Measurements from ENCODE around the gene ELFN1. TPM values are rescaled to one million over a fixed set of nuclear protein-coding genes. Genes with fewer than 3 reads are reported as not detected.

ELFN1 gene
- total RNA-seq, 1 donor = 1.6 TPM

DNA sequence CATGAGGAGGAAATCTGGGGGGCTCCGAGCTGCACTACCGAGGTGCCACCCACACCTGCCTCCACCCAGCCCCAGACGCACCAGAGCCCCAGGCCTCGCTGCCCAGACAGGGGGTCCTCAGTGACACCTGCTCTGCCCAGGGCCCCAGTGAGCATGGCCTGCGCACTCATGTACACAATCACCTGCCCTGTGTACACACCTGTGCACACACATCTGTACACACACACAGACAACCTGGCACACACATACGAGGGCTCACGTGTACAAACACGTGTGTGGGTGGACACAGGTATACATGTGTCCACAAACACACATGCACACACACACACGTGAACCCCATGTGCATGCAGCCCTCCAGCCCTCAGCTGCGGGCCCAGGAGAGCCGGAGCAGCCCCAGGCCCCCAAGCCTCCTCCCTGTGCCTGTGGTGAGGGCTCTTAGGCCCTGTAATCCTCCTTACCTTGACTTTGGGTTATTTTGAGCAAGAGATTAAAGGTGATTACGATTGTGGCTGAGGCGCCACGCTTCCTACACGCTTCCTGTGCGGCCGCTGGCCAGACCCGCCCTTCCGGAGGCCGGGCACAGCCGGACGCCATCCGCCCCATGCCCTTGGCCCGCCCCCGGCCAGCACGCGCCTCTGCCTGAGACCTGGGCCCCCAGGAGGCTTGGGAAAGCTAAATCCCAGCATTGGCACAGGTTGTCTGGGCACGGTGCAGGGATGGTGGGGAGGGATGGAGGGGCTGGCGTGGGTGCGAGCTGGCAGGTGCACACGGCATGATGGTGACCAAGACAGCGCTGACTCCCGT lies 71.9 kb downstream of the ELFN1 start:
- TF ChIP-seq CTCF (IDR thresholded peaks at IDR 0.05; ENCODE audit: insufficient read depth, low read length) = no peak
- H3K4me3 ChIP-seq (ENCODE audit: low read depth, low read length) = no peak overlapping the region
- no peak for DNase-seq (ENCODE audit: low read depth)

DNA sequence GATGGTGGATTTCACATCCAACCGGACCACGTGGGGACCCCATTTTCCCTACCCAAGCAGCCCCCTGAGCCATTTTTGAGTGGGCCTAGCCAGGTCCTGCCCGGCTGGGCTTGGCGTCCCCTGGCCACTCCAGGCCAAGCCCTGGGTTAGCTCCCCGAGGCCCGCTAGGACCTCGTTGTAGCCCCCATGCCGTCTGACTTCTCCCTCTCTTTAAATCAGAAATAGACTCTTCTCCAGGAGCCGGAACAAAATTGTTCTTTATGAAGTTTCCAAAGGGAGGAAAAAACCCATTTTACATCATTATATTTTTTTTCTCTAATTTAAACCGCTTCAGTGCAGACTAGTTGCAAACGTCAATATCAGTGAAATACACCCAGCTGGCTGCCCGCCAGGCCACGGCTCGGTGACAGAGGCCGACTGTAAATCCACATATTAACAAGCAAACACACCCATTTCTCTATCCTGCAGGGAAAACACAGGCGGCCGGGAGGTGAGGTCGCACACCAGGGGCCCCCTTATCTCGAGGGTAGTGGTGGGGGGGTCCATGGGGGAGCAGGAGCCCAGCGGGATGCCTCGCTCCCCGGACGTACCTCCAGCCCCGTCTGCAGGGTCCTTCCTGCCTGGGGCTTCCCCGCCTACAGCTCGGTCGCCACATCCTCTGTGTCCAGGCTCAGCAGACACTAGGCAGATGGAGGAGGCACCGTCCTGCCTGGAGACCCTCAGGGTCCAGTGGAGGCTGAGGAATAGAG lies 72.7 kb downstream of the ELFN1 start:
- peak; percentile 45 for DNase-seq (ENCODE audit: low read depth)
- TF ChIP-seq CTCF (IDR thresholded peaks at IDR 0.05; ENCODE audit: insufficient read depth, low read length) = no peak
- H3K4me3 ChIP-seq (ENCODE audit: low read depth, low read length) = no peak overlapping the region

DNA sequence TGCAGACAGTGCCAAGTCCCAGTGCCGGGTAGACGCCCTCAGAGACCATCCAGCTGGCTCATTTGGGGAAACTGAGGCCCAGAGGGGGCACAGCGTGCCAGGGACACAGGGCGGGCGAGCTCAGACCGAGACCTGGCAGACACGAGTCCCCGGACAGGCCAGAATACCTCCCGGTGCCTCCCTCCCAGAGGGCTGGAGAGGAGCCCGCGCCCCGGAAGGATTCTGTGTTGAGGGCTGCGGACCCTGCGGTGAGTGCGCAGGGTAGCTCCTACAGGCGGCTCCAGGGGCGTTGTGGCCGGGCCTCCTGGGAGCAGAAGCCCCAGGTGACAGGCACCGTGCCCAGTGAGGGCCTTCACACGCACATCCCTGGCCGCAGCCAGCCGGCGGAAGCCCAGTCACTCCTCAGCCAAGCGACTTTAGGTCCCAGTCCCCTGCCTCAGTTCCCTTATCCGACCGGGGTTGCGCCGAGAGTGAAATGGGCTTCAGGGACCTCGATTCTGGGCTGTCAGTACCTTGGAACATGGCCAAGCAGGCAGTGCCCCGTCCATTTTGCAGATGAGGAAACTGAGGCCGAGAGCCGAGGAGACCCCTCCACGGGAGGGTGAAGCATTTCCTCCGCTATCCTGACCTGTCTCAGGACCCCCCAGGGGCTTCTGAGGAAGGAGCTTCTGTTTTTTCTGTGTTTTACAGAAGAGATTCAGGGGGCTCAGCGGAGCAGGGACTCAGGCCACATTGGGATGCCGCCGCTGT lies 73.6 kb downstream of the ELFN1 start:
- no peak for DNase-seq (ENCODE audit: low read depth)
- no peak for TF ChIP-seq CTCF (IDR thresholded peaks at IDR 0.05; ENCODE audit: insufficient read depth, low read length)
- no peak overlapping the region for H3K4me3 ChIP-seq (ENCODE audit: low read depth, low read length)

- no peak for TF ChIP-seq CTCF (IDR thresholded peaks at IDR 0.05; ENCODE audit: insufficient read depth, low read length)
- DNase-seq (ENCODE audit: low read depth) = no peak
- H3K4me3 ChIP-seq (ENCODE audit: low read depth, low read length) = no peak overlapping the region
Measured at GRCh38 chr7:1744296-1745017, 74.4 kb downstream of the ELFN1 start.

DNA sequence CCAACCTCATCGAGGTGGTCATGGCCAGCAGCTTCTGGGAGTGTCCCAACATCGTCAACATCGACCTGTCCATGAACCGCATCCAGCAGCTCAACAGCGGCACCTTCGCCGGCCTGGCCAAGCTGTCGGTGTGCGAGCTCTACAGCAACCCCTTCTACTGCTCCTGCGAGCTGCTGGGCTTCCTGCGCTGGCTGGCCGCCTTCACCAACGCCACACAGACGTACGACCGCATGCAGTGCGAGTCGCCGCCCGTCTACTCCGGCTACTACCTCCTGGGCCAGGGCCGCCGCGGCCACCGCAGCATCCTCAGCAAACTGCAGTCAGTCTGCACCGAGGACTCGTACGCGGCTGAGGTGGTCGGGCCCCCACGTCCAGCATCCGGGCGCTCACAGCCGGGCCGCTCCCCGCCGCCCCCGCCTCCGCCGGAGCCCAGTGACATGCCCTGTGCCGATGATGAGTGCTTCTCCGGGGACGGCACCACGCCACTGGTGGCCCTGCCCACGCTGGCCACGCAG lies 75.0 kb downstream of the ELFN1 start:
- no peak for TF ChIP-seq CTCF (IDR thresholded peaks at IDR 0.05; ENCODE audit: insufficient read depth, low read length)
- no peak for DNase-seq (ENCODE audit: low read depth)
- H3K4me3 ChIP-seq (ENCODE audit: low read depth, low read length) = no peak overlapping the region
